Bone marrow (tissue), 2 donors: ENCODE results near the gene KCNJ10.
"Not testable (repeated sequence)": the region's sequence is repeated elsewhere in the genome, so short reads cannot be mapped to it uniquely, and the experiment has no call there.

Experiments
- DNase-seq, 2 donors: peaks; one replicate each; lab custom pipeline; 2025; lab: John Stamatoyannopoulos, UW

Gene KCNJ10

GRCh38 chr1:160061369-160062229 is 8.4 kb downstream of the KCNJ10 start:
- DNase-seq, result no peak

DNA sequence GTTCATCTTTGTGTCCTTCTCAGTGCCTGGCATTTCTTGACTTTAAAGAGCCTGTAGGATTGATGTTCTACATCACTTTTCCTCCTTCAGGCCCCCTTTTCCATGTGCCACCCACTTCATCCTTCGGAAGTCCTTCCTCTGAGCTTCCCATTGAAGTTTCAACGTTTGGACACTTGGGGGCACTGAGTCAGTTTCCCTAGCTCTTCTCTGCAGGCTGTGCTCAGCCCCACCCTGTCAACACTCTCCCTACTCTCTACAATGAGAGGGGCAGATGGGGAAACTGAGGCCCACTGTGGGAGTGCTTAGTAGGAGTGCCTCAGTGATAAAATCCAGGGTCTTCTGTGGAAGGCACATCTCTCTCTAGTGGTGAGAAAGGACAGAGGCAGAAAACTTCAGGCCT is 11.9 kb downstream of the KCNJ10 start:
- DNase-seq, result no peak

DNA sequence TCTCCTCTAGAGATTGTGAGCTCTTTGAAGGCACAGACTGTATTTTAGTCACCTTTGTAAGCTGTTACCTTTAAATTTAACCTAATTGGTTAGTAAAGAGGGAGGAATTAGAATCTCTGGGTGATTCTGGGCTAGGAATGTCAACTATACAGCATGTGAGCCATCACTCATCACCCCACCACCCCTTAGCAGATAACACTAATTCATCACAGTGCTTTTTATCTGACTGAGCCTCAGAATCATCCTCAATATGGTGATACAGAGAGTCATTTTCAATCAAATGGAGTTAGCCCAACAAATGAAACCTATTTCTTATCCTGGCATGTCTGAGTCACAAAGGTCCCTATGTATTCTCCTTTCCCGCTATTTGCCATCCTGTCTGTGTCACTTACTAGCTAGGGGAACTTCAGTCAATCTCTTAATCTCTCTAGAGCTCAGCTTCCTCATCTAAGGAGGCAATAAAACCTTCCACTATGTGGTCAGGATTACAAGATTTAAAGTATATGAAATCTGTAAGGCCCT is 13.3 kb downstream of the KCNJ10 start:
- DNase-seq, result no peak

DNA sequence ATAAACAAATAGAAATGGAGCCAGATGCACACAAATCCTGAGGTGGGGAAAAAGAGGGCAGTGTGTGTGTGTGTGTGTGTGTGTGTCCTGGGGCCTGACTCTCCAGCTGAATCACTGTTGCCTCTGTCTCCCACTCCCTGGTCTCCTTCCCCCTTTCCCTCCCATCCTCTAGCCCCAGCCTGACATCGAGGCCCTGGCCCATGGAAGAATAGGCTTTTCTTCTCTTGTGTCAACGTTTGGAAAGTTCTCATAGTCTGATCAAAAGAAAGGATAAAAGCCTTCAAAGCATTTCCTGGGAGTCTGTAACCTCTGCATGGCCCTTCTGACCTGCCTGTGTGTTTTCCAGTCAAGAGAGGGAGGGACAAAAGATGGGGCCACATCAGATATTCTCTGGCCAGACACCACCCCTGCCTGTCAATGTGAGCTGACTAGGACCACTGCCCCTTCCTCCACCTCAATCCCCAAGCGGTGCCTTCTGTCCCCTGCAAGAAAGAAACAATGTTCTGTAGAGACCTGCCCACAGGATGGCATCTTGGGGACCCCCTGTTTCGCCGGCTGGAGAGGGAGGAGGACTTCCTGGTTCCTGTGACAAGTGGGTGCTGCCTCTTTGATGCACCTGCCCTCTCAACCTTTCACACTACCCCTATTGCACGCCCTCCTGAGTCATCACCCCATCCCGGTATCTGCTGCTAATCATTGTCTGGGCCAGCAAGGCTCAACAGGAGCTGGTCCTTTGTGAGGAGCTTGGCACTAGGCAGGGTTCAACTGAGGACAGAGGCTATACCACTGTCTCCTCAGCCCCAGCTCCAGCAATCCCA is 16.2 kb downstream of the KCNJ10 start:
- DNase-seq, result no peak

DNA sequence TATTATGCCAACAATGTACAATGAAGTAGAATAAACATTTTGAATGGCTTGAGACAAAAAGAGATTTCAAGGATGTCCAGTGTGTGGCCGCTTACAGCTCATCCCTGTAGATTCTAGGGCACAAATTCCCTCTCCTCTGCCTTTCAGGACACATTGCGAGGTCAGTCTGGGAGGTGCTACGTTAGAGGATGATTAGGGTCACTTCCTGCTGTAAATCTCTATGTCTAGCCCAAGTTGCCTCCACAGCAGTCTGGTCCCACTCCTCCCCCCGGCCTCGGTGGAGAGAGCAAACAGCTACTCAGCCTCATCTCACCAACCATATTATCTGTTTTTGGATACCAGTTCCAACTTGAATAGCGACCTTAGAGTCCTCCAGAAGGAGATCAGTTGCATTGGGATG is 17.0 kb downstream of the KCNJ10 start:
- DNase-seq, result no peak

GRCh38 chr1:160050619-160051018 is 19.3 kb downstream of the KCNJ10 start:
- DNase-seq, result no peak

GRCh38 chr1:160050182-160050581 is 19.8 kb downstream of the KCNJ10 start:
- not testable (repeated sequence) for DNase-seq

DNA sequence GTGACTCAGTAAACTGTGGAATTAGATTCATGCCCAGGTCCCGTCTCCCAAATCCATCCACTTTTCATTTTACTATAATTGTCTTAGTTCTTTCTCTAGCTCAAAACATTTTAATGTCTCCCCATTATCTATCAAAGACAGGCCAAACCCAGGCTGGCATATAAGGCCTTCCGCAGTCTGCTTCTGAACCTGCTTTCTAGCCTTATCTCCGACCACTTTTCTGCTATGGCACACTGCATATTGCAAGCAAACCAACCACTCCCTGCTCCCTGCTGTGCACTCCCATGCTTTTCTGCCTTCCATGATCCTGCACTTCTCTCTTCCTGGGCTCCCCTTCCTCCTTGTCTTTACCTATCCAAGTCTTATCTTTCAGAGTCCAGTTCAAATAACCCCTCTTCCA is 20.9 kb downstream of the KCNJ10 start:
- no peak for DNase-seq

- no peak for DNase-seq
Measured at GRCh38 chr1:160048335-160048734, 21.6 kb downstream of the KCNJ10 start.

DNA sequence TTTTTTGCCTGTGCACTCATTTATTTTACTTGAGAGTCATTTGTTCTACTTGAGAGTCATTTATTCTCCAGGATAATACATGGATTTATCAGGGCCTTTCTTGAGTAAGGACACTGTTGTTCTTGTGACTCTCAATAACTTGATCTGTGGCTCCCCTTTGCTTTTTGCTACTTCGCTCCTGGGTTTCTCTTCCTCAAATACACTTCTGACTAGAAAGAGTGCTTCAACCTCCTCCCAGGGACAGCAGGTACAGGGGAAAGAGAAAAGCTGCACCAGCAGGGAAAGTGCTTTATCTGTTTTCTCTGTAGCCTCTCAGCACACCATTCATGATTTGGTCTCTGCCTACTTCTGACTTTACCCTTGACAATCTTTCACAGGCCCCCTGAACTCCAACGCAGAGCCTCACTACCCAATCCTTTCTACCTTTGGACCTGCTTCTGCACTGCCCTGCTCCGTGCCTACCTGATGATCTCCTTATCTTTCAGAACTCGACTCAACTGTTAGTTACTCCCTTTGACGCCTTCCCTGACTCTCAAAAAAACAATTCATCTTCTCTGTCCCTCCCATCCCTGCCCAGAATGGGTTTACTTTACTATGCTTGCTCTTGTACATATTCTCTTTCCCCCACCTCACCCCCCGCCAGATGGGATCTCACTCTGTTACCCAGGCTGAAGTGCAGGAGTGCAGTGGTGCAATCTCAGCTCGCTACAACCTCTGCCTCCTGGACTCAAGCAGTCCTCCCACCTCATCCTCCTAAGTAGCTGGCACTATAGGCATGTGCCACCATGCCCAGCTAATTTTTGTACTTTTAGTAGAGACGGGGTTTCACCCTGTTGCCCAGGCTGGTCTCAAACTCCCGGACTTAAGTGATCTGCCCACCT is 22.6 kb downstream of the KCNJ10 start:
- no peak for DNase-seq

- DNase-seq, result peak; percentile 6 to 20
Measured at GRCh38 chr1:160046494-160047110, 23.4 kb downstream of the KCNJ10 start.

GRCh38 chr1:160045653-160046052 is 24.3 kb downstream of the KCNJ10 start:
- no peak for DNase-seq

DNA sequence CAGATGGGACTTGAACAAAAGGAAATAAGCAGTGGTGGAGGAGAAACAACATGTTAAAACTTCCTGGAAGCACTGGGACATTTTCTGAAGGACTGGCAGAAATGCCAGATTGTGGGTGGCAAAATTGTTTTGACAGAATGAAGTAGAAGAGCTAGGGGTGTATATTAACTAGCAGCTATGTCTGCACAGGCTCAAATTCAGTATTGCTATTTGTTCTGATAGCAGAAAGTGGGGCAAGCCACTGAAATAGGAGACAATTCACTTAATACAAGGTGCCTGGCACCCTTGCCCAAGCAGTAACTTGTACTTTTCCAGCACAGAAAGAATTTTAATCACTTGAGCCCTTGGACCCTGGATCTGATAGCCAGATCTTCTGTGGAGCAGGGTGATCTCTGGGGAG is 26.4 kb downstream of the KCNJ10 start:
- DNase-seq, result no peak

GRCh38 chr1:160040476-160040875 is 29.5 kb downstream of the KCNJ10 start:
- no peak for DNase-seq

DNA sequence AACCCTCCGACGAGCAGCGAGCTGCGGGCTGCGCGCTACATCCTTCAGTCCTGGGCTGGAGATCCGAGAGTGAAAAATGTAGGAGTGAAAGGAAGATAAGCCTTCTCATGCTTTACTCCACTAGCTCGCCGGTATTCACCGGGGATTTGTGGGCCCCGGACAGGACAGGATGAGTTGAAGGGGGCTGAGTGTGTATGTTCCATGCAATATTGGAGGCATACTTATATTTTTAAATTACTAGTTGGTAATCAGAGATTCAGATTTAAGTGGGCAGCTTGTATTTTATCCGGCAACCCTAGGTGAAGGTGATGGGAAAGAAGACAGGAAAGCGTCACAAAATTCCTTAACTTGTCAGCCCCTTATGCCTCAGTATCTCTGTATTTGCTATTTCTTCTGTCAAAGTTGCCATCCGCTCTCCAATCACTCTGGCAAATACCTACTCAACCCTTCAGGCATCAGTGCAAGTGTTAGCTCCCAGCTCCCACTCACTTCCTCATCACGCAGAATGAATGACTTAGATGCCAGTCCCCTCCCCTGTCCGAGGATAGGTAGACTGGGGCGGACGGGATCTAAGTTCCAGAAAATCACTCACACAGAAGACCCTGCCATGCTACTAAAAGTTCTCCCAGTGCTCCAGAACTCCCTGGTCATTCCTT is 37.7 kb downstream of the KCNJ10 start:
- DNase-seq, result no peak

DNA sequence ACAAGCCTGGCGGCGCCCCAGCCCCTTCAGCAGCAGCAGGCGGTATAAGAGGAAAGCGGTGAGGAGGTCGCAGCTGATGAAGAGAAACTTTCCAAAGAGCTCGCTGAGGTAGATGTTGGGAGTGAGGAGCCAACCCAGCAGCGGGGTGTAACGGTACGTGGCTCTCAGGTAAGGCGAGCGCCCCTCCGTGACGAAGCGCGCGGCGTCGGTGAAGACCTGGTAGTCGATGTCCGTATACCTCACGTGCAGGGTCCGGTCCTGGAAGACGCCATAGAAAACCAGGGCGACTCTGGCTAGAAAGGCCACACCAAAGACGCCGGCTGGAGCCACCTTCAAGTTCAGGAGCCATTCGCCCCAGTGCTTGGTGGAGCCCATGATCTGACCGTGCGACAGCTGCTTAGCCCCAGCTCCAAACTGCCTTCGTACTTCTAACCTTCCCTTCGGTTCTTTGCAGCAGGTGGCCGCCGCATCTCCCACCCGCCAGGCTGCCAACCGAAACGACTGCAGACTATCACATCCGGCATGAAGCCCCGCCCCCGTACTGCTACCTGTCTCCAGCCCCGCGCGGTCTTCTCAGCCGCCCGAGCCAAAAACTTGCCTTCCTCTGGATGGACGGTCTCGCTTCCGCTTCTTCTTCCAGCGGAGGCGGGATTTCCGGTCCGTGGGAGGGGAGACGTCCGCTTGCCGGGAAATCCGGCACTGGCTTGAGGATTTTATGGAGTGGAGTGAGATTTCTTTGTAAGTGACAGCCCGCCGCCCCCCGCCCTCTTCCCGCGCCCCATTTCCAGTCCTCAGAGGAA is 38.4 kb downstream of the KCNJ10 start, which contains the start of gene PIGM:
TSS of gene PIGM (minus strand) at position 626 of the 800 bp plus-strand sequence. CDS start at position 375, 251 bp downstream.
- peak; percentile 76 to 83 for DNase-seq

GRCh38 chr1:160030657-160031364 is 39.1 kb downstream of the KCNJ10 start:
- no peak for DNase-seq

DNA sequence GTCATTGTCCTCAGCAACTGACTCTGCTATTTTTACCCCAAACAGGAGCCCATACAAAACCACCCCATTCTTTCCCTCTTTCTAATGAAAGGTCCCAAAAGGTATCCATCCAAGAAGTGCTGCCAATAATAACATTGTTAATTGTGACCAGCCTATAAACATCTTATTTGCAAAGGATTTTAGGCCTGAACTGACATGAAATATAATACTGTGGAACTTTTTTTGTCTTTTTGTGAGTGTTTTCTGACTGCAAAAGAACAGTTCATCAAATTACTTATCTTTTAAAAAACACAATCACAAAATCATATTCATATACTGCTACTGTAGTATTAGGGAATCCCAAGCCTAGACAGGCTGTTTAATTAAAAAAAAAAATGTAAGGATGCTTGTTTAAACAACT is 41.5 kb downstream of the KCNJ10 start:
- DNase-seq, result no peak

- no peak for DNase-seq
Measured at GRCh38 chr1:160025314-160025713, 44.6 kb downstream of the KCNJ10 start.
